Measurements from ENCODE around the gene CHRNA3.

DNA sequence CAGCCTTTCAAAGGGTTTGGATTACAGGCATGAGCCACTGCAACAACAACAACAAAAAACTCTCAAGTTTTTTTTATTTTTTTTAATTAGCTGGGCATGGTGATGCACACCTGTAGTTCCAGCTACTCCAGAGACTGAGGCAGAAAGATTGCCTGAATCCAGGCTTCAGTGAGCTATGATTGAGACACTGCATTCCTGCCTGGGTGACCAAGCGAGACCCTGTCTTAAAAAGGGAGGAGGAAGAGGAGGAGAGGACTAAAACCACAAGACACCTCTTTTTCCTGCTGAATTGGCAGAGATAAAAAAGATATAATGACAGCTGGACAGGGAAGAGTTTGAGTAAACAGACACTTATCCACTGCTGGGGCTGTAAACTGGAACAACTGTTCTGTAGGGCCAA is 42.9 kb upstream of the CHRNA3 start:
- TF ChIP-seq, protein P1, sequence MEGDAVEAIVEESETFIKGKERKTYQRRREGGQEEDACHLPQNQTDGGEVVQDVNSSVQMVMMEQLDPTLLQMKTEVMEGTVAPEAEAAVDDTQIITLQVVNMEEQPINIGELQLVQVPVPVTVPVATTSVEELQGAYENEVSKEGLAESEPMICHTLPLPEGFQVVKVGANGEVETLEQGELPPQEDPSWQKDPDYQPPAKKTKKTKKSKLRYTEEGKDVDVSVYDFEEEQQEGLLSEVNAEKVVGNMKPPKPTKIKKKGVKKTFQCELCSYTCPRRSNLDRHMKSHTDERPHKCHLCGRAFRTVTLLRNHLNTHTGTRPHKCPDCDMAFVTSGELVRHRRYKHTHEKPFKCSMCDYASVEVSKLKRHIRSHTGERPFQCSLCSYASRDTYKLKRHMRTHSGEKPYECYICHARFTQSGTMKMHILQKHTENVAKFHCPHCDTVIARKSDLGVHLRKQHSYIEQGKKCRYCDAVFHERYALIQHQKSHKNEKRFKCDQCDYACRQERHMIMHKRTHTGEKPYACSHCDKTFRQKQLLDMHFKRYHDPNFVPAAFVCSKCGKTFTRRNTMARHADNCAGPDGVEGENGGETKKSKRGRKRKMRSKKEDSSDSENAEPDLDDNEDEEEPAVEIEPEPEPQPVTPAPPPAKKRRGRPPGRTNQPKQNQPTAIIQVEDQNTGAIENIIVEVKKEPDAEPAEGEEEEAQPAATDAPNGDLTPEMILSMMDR (IDR thresholded peaks at IDR 0.05), result no peak
- TF ChIP-seq POLR2A (IDR thresholded peaks at IDR 0.05), result no peak
